RWPE1 (cell line): Measurements from ENCODE around the gene SMC3.

ENCODE experiments used
- CTCF ChIA-PET: fragments of 350-600 bp; sonication (Branson Sonifier 250); formaldehyde crosslinking; extraction: SDS; loops from one replicate; lab custom pipeline; 2021; lab: Yijun Ruan, JAX
- POLR2A ChIA-PET: fragments of 400-600 bp; formaldehyde crosslinking; extraction: SDS; loops from one replicate; lab custom pipeline; 2020; ENCODE audit warnings: antibody characterized with exemption; ENCODE audit not compliant: low non-redundant PET; lab: Yijun Ruan, JAX
- DNase-seq: peaks from one replicate; pipeline ENCODE4 v3.0.0; 2012; ENCODE audit warnings: low spot score
- H3K27ac ChIP-seq: fragments of 450-650 bp; 2 replicates; pipeline ENCODE4 v1.5.1; 2017
- TF ChIP-seq, protein P1 (sequence below): fragments of 450-650 bp; conservative IDR thresholded peaks from 2 replicates; pipeline ENCODE4 v1.5.1; 2017; ENCODE audit warnings: low read depth, mild to moderate bottlenecking

The SMC3 gene

DNA sequence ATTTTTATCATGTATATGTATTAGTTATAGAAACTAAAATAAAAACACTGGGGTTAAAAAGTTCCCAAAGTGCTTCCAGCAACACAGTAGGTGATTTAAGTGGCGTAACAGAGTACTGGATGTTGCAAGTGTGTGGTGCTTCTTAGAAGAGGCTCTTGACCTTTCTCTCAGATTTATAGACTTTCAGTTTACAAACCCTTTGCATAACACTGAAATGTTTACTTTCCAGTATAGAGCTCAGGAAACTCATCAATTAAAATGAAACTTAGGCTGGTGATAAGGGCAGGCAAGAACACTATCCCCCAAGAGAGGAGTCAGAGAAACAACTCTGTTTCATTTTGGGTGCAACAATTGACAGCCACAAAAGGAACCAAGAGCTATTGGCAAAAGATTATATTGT, 27.5 kb upstream of the SMC3 start:
- no peak for DNase-seq
- POLR2A ChIA-PET: no interaction called here
- no peak overlapping the region for H3K27ac ChIP-seq
- TF ChIP-seq, protein P1, sequence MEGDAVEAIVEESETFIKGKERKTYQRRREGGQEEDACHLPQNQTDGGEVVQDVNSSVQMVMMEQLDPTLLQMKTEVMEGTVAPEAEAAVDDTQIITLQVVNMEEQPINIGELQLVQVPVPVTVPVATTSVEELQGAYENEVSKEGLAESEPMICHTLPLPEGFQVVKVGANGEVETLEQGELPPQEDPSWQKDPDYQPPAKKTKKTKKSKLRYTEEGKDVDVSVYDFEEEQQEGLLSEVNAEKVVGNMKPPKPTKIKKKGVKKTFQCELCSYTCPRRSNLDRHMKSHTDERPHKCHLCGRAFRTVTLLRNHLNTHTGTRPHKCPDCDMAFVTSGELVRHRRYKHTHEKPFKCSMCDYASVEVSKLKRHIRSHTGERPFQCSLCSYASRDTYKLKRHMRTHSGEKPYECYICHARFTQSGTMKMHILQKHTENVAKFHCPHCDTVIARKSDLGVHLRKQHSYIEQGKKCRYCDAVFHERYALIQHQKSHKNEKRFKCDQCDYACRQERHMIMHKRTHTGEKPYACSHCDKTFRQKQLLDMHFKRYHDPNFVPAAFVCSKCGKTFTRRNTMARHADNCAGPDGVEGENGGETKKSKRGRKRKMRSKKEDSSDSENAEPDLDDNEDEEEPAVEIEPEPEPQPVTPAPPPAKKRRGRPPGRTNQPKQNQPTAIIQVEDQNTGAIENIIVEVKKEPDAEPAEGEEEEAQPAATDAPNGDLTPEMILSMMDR: no peak
- CTCF ChIA-PET: interaction anchor here (0.7 kb wide), 1 partner anchor 423 kb away, joined by 3 read pairs; no protein-coding TSS in a partner anchor

DNA sequence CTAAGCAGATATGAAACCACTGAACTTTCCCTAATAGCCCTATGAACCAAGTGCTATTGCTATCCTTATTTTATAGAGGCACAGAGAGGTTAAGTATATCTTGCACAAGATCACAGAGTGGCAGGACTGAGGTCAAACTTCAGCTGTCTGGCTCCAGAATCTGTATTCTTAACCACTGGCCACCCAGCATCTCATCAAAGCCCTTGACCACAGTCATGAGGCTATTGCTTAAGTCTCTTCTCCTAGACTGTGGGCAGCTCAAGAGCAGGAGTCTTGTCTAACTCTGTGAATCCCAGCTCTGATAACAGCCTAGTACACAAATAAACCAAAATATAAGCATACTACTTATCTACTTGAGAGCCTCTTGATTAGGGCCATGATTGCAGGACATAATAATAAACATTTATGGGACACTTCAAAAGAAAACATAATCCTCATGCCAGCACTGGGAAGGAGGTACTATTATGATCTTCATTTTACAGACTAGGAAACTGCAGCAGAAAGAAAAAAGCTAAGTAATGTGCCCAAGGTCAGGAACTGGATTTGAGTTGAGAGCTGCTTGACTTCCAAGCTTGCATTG, 22.4 kb upstream of the SMC3 start:
- H3K27ac ChIP-seq: no peak overlapping the region
- no peak for DNase-seq
- POLR2A ChIA-PET: no interaction called here
- CTCF ChIA-PET: interaction anchor here (0.6 to 1.5 kb wide), 4 partner anchors 13 to 235 kb away, joined by 3 to 5 read pairs (median 3); no protein-coding TSS in a partner anchor
- TF ChIP-seq, protein P1: no peak

DNA sequence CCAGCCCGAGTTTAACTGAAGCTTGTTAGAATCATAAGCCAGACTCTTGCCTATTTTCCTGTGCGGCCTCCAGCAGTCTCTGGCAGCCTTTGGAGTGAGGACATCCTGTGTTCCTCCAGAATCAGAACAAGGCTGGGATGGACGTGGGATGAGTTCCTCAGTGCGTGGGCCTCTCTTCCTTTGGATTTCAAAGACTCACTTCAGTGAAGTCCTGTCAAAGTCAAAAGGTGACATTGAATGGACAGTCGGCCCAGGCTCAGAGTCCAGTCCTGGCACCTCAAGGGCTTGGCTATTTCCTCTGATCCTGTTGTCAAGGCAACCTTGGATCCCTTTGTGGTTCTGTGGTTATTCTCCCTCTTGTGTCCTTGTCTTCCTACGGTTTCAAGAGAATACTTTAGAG, 21.4 kb upstream of the SMC3 start:
- no peak overlapping the region for H3K27ac ChIP-seq
- DNase-seq: no peak
- ChIA-PET CTCF (interaction anchor here (0.8 to 1.6 kb wide), 6 partner anchors 14 to 240 kb away, joined by 3 to 7 read pairs (median 6); no protein-coding TSS in a partner anchor), POLR2A (no interaction called here)
- TF ChIP-seq, protein P1: no peak

DNA sequence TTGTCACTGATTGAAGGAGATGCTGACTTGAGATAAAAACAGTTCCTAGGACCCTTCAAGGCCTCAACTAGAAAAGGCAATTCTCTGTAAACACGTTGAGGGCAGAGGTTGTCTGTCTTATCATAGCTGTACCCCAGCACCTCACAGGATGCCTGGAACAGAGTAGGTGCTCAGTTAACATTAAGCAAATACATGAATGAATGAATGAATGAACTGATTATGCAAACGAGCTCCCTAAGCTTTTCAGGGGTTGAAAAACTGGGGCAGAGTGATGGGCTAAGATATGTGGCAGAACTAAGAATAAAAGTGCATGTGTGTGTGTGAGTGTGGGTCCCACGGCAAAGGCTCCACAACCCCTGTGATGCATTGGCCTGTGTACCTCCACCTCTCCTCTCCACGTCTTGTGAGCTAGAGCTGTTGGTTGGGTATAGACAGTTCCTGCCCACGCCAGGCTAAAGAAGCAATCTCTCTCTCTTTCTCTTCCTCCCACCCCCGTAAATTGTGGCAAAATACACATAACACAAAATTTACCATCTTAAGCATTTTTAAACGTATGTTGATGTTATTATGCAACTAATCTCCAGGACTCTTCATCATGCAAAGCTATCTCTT, 20.9 kb upstream of the SMC3 start:
- ChIA-PET POLR2A (no interaction called here), CTCF (interaction anchor here (0.5 to 1.6 kb wide), 13 partner anchors 15 to 241 kb away, joined by 3 to 7 read pairs (median 4); no protein-coding TSS in a partner anchor)
- DNase-seq: no peak
- no peak overlapping the region for H3K27ac ChIP-seq
- TF ChIP-seq, protein P1: no peak

DNA sequence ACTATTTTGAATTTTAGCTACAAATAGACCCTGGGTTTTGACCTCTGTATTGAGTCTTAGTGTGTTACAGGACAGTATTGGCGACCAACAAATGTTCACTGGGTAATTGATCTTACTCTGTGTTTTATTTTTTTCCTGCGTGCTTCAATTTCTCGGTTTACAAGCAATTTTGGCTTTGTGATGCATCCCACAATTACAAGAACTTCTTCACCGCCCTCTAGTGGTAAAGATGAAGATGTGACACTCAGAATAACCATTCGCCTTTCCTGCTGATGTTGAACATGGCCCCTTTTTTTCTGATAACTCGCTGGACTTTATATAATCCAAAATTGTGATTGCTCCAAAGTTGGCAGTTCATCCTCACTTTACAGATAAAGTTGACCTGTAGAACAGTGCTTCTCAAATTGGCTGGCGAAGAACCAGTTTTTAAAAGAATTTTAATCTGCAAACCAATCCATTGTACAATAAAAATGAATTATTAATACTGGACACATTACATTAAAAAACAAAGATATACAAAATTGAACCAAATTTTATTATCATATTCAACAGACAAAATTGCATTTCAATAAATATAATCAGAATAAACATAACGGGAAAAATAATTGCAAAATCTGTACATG, 20.2 kb upstream of the SMC3 start:
- H3K27ac ChIP-seq: no peak overlapping the region
- ChIA-PET POLR2A (no interaction called here), CTCF (interaction anchor here (0.5 to 1.6 kb wide), 14 partner anchors 16 to 241 kb away, joined by 3 to 7 read pairs (median 4); no protein-coding TSS in a partner anchor)
- TF ChIP-seq, protein P1: peak; percentile 80
- DNase-seq: peak; percentile 69

DNA sequence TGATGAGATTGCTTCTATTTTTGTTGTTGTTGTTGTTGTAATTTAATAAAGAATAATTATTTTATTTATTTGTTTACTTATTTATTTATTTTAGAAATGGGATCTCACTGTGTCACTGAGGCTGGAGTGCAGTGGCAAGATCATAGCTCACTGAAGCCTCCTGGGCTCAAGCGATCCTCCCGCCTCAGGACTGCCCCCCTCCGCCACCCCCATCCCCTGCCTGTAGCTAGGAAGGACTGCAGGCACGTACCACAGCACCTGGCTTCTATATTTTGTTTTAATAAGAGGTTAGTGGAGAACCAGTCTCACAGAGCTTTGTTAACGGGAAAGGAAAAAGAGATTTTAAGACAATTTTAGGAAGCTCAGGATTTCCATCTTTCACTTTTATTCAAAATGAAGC, 19.5 kb upstream of the SMC3 start:
- no peak overlapping the region for H3K27ac ChIP-seq
- no peak for DNase-seq
- TF ChIP-seq, protein P1: no peak
- ChIA-PET POLR2A (no interaction called here), CTCF (interaction anchor here (0.9 to 1.1 kb wide), 4 partner anchors 64 to 241 kb away, joined by 3 to 4 read pairs (median 4); no protein-coding TSS in a partner anchor)
